Neural cell (in vitro differentiated cells): ENCODE data around the gene MMP24. TPM values are rescaled to one million over a fixed set of nuclear protein-coding genes. Genes with fewer than 3 reads are reported as not detected.
"Not testable (repeated sequence)": the region's sequence is repeated elsewhere in the genome, so short reads cannot be mapped to it uniquely, and the experiment has no call there.

Experiments used
- H2AFZ ChIP-seq: fragments of 200-600, 300-800 bp; sonication (generic), shearing (Covaris generic); 2 replicates; pipeline ENCODE4 v1.6.0; 2014; ENCODE audit warnings: low read depth, mild to moderate bottlenecking, antibody characterized with exemption, low read length, moderate library complexity
- H3F3A ChIP-seq: fragments of 200-600 bp; shearing (Covaris generic); 2 replicates; pipeline ENCODE4 v1.6.1; 2016; ENCODE audit warnings: mild to moderate bottlenecking, moderate library complexity, mixed read lengths, antibody characterized with exemption, low read length; ENCODE audit not compliant: insufficient read depth, poor library complexity, severe bottlenecking
- H3K27ac ChIP-seq: fragments of 200-600, 300-800 bp; sonication (generic), shearing (Covaris generic); 2 replicates; pipeline ENCODE4 v1.5.1; 2014; ENCODE audit warnings: mild to moderate bottlenecking, low read length, moderate library complexity
- H3K27me3 ChIP-seq: fragments of 300-800, 200-600 bp; sonication (generic), shearing (Covaris generic); 2 replicates; pipeline ENCODE4 v1.6.0; 2014; ENCODE audit warnings: mild to moderate bottlenecking, low read depth, low read length, moderate library complexity; ENCODE audit not compliant: insufficient read depth
- H3K36me3 ChIP-seq: fragments of 300-800, 200-600 bp; sonication (generic), shearing (Covaris generic); 2 replicates; pipeline ENCODE4 v1.5.1; 2014; ENCODE audit warnings: mild to moderate bottlenecking, antibody characterized with exemption, low read length, moderate library complexity; ENCODE audit not compliant: insufficient read depth
- H3K4me2 ChIP-seq: fragments of 300-800, 200-600 bp; sonication (generic), shearing (Covaris generic); 2 replicates; pipeline ENCODE4 v1.6.0; 2014; ENCODE audit warnings: mild to moderate bottlenecking, low read length
- H3K4me3 ChIP-seq: fragments of 300-800, 200-600 bp; sonication (generic), shearing (Covaris generic); 2 replicates; pipeline ENCODE4 v1.5.1; 2014; ENCODE audit warnings: mild to moderate bottlenecking, low read length, moderate library complexity
- H3K79me2 ChIP-seq: fragments of 200-600 bp; shearing (Covaris generic); replicated peaks from 2 replicates; pipeline ENCODE4 v1.6.0; 2014; ENCODE audit warnings: mild to moderate bottlenecking, low read length, moderate library complexity; ENCODE audit not compliant: insufficient read depth
- H3K9ac ChIP-seq: fragments of 300-800, 200-600 bp; sonication (generic), shearing (Covaris generic); 2 replicates; pipeline ENCODE4 v1.6.1; 2016; ENCODE audit warnings: mild to moderate bottlenecking, low read length, mixed read lengths
- H3K9me2 ChIP-seq: fragments of 200-600 bp; shearing (Covaris generic); 2 replicates; pipeline ENCODE4 v1.6.1; 2016; ENCODE audit warnings: mild to moderate bottlenecking, low read length, mixed read lengths; ENCODE audit not compliant: insufficient read depth
- H3K9me3 ChIP-seq: fragments of 200-600, 300-800 bp; sonication (generic), shearing (Covaris generic); 2 replicates; pipeline ENCODE4 v1.6.1; 2016; ENCODE audit warnings: mild to moderate bottlenecking, mixed run types, low read length, moderate library complexity, mixed read lengths
- H4K20me1 ChIP-seq: fragments of 200-600 bp; shearing (Covaris generic); 2 replicates; pipeline ENCODE4 v1.6.1; 2016; ENCODE audit warnings: mild to moderate bottlenecking, mixed run types; ENCODE audit not compliant: insufficient read depth
- CTCF ChIP-seq: fragments of 450-650 bp; IDR thresholded peaks from 2 replicates; pipeline ENCODE4 v1.5.1; 2014; ENCODE audit warnings: antibody characterized with exemption, mild to moderate bottlenecking, moderate library complexity; ENCODE audit not compliant: poor library complexity, severe bottlenecking
- EP300 ChIP-seq: fragments of 450-650 bp; conservative IDR thresholded peaks from 2 replicates; pipeline ENCODE4 v1.6.1; 2014; ENCODE audit warnings: antibody characterized with exemption, mild to moderate bottlenecking, moderate library complexity; ENCODE audit not compliant: poor library complexity, severe bottlenecking
- EZH2 ChIP-seq: fragments of 200-600, 300-800 bp; shearing (Covaris generic), sonication (generic); IDR thresholded peaks from 2 replicates; pipeline ENCODE4 v1.6.1; 2014; ENCODE audit warnings: antibody characterized with exemption, low read length, borderline replicate concordance, mild to moderate bottlenecking; ENCODE audit not compliant: insufficient read depth, poor library complexity, severe bottlenecking
- MXI1 ChIP-seq: fragments of 450-650 bp; conservative IDR thresholded peaks from 2 replicates; pipeline ENCODE4 v1.6.1; 2014; ENCODE audit warnings: antibody characterized with exemption, mild to moderate bottlenecking; ENCODE audit not compliant: poor library complexity, severe bottlenecking
- POLR2AphosphoS5 ChIP-seq: IDR thresholded peaks from 2 replicates; pipeline ENCODE4 v1.6.1; 2012
- RAD21 ChIP-seq: fragments of 450-650 bp; conservative IDR thresholded peaks from 2 replicates; pipeline ENCODE4 v1.6.1; 2014; ENCODE audit warnings: antibody characterized with exemption, mild to moderate bottlenecking, moderate library complexity
- REST ChIP-seq: IDR thresholded peaks from 2 replicates; pipeline ENCODE4 v1.6.1; 2012; ENCODE audit warnings: borderline replicate concordance
- SMC3 ChIP-seq: fragments of 450-650 bp; conservative IDR thresholded peaks from 2 replicates; pipeline ENCODE4 v1.6.1; 2014; ENCODE audit warnings: antibody characterized with exemption, mild to moderate bottlenecking, moderate library complexity; ENCODE audit not compliant: poor library complexity
- TAF1 ChIP-seq: IDR thresholded peaks from 2 replicates; pipeline ENCODE4 v1.6.1; 2012; ENCODE audit warnings: low read depth
- polyA plus RNA-seq: library from polyadenylated mRNA; depleted of rRNA; stranded (reverse); fragments of >200 nt; gene quantifications from 2 replicates; pipeline ENCODE4 v1.2.3, GENCODE V29; 2014

The MMP24 gene
- polyA plus RNA-seq, 1 donor from 2014 or later = 57.4 TPM

GRCh38 chr20:35200267-35200666 lies 26.2 kb upstream of the MMP24 start:
- Histone ChIP-seq H3K36me3 (no peaks in the 10 kb centered on the region), H3K9me2 (no peaks in the 10 kb centered on the region), H3F3A (no peaks in the 10 kb centered on the region), H2AFZ (no peak overlapping the region), H3K9me3 (no peaks in the 10 kb centered on the region), H3K4me2 (no peak overlapping the region), H3K79me2 (no peaks in the 10 kb centered on the region), H3K27me3 (no peaks in the 10 kb centered on the region), H4K20me1 (no peaks in the 10 kb centered on the region), H3K4me3 (no peak overlapping the region), H3K27ac (no peak overlapping the region), H3K9ac (no peak overlapping the region)
- TF ChIP-seq EP300 (no peak), CTCF (no peak), REST (no peak), RAD21 (no peak), SMC3 (no peak), MXI1 (no peak), POLR2AphosphoS5 (no peak), EZH2 (no peak), TAF1 (no peak)

DNA sequence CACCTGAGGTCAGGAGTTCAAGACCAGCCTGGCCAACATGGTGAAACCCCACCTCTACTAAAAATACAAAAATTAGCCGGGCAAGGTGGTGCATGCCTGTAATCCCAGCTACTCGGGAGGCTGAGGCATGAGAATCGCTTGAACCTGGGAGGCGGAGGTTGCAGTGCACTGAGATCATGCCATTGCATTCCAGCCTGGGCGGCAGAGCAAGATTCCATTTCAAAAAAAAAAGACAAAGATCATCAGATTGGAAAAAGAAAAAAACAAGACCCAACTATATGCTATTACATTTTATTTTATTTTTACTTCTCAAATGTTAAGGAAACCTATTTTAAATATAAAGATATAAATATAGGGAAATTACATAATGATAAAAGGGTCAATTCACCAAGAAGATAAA lies 25.0 kb upstream of the MMP24 start:
- H4K20me1 ChIP-seq, H3K4me2 ChIP-seq, H3K4me3 ChIP-seq, H3K79me2 ChIP-seq, H3K36me3 ChIP-seq, H3K9ac ChIP-seq, H3K9me2 ChIP-seq, H3F3A ChIP-seq, H3K27ac ChIP-seq, H3K9me3 ChIP-seq, H2AFZ ChIP-seq, H3K27me3 ChIP-seq: not testable (repeated sequence)

DNA sequence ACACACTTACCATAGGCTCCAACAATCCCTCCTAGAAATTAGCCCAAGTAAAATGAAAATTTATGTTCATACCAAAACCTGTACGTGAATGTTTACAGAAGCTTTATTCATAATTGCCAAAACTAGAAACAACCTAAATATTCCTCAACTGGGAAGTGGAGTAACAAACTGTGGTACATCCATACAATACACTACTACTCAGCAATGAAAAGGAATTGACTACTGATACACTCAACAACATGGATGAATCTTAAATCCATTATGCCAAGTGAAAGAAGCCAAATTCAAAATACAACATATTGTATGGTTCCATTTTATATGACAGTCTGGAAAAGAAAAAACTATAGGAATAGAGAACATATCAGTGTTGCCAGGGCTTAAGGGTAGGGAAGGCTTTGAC lies 19.7 kb upstream of the MMP24 start:
- Histone ChIP-seq H3F3A (no peaks in the 10 kb centered on the region), H4K20me1 (no peaks in the 10 kb centered on the region), H3K27me3 (no peaks in the 10 kb centered on the region), H2AFZ (no peak overlapping the region), H3K27ac (no peak overlapping the region), H3K79me2 (no peaks in the 10 kb centered on the region), H3K36me3 (no peaks in the 10 kb centered on the region), H3K4me3 (no peak overlapping the region), H3K9ac (no peak overlapping the region), H3K9me2 (no peaks in the 10 kb centered on the region), H3K4me2 (no peak overlapping the region), H3K9me3 (no peaks in the 10 kb centered on the region)
- TF ChIP-seq REST (no peak), RAD21 (no peak), EZH2 (no peak), TAF1 (no peak), POLR2AphosphoS5 (no peak), MXI1 (no peak), SMC3 (no peak), EP300 (no peak), CTCF (no peak)
